HG03457 (cell line): ENCODE results near the gene ACSM6.
"Not testable (repeated sequence)": the region's sequence is repeated elsewhere in the genome, so short reads cannot be mapped to it uniquely, and the experiment has no call there.

ENCODE experiments used
- ATAC-seq: cut with Tn5 transposase; IDR thresholded peaks from one replicate; pipeline ENCODE4 v1.9.1; 2021; ENCODE audit warnings: moderate number of reproducible peaks; ENCODE audit not compliant: unreplicated experiment

ACSM6 gene

GRCh38 chr10:95214369-95214768 lies 20.3 kb downstream of the ACSM6 start:
- ATAC-seq = no peak

DNA sequence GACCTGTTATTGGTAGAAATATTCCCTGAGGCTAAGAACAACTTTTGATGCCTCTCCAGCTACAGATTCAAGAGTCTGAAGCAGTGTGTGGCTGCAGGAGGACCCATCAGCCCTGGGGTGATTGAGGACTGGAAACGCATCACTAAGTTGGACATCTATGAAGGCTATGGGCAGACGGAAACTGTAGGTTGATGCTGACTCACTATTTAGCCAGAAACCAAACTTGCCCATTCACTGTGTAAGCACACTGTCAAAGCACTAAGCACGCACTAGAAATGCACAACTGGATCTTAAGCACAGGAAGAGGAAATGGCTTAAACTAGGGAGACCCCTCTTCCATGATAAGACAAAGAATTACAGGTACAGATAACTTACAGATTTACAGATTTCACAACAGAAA lies 20.8 kb downstream of the ACSM6 start:
- no peak for ATAC-seq

DNA sequence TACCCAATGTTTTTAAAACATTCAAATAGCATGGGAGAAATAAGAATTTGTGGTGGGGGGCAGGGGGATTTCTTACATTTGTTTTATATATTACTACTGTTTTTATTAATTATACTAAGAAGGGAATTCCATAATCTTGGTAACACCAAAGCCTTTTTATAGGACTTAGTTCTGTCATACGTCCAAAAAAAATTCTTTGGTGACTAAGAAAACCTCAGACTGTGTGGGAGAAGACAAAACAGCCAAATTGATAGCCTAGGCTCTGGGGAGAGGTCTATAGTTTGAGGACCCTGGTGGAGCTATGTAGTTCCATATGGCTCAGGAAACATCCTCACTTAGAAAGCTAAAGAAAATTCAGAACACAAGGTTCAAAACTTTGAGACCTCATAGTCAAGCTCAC lies 23.4 kb downstream of the ACSM6 start:
- no peak for ATAC-seq

DNA sequence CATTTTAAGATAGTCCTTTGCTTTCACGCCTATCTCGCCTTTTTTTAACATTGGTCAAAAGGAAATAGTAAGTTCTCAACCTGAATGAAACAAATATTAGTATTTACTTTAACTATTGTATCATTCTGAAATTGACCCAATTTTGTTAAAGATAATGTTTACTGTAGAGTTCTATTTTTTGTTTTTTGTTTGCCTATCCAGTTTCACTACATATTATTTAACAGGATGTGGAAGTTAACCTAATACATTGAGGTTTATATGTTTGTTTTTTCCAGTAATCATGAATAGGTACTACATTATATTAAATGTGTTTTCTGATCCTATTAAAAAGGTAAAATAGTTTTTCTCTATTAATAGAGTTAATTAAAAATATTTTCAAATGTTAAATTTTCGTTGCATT lies 26.5 kb downstream of the ACSM6 start:
- ATAC-seq = no peak

GRCh38 chr10:95221124-95221523 lies 27.1 kb downstream of the ACSM6 start:
- no peak for ATAC-seq

DNA sequence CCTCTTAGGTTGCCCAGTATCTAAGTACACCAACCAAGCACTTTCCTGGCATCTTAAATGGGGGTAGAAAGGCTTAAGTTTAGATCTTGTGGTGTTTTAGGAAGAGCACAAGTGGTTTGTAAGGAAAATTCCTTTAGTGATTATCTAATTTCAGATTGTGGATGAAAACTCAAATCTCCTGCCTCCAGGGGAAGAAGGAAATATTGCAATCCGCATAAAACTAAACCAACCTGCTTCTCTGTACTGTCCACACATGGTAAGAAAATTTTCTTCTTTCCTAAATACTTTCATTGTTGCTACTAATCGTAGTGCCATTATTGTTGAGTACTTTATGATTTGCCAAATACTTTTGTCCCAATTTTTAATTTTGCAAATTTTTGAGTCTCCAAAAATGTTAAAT lies 31.1 kb downstream of the ACSM6 start:
- no peak for ATAC-seq

GRCh38 chr10:95228934-95229723 lies 35.1 kb downstream of the ACSM6 start:
- not testable (repeated sequence) for ATAC-seq

- ATAC-seq = no peak
These were observed 35.9 kb downstream of the ACSM6 start for GRCh38 chr10:95229724-95230627.

GRCh38 chr10:95230677-95231586 lies 36.9 kb downstream of the ACSM6 start:
- ATAC-seq = not testable (repeated sequence)

GRCh38 chr10:95233377-95234034 lies 39.5 kb downstream of the ACSM6 start:
- ATAC-seq = no peak

GRCh38 chr10:95234951-95235350 lies 40.9 kb downstream of the ACSM6 start:
- no peak for ATAC-seq

- ATAC-seq = no peak
These were observed 41.6 kb downstream of the ACSM6 start for GRCh38 chr10:95235676-95236067.

GRCh38 chr10:95236068-95236903 lies 42.2 kb downstream of the ACSM6 start:
- ATAC-seq = peak; percentile 97

- no peak for ATAC-seq
These were observed 43.5 kb downstream of the ACSM6 start for GRCh38 chr10:95237376-95238170.

GRCh38 chr10:95240096-95240495 lies 46.1 kb downstream of the ACSM6 start:
- ATAC-seq = not testable (repeated sequence)

DNA sequence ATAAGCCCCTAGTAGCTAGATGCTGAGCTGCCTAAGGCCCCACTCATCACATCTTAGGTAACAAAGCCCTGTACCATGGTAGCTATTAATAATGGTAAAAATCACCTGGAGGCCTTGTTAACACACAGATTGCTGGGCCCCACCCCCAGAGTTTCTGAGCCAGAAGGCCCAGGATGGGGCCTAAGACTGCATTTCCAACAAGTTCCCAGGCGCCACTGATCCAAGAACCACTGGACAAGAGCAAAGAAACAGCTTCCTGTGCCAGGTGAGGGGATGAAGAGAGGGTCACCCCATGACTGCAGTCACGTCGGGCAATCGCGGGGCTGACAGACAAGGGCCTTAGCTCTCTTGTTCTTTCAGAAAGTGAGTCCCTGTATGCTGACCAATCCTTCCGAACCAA lies 46.8 kb downstream of the ACSM6 start:
- no peak for ATAC-seq

DNA sequence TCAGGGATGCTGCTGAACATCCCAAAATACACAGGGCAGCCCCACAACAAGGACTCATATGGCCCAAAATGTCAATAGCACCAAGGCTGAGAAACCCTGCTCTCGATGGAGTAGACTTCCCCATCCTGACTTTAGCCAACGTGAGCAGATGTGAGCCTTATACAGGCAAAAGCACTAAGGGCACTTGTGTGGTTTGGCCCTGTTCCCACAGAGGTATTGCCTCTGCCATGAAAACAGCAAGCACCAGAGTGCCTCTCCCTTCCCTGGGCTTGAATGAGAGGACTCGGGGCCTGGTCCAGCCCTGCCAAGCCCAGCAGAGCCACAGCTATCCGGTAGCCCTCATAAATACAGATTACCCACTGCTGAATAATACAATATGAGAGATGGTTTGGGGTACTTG lies 47.5 kb downstream of the ACSM6 start:
- ATAC-seq = no peak

DNA sequence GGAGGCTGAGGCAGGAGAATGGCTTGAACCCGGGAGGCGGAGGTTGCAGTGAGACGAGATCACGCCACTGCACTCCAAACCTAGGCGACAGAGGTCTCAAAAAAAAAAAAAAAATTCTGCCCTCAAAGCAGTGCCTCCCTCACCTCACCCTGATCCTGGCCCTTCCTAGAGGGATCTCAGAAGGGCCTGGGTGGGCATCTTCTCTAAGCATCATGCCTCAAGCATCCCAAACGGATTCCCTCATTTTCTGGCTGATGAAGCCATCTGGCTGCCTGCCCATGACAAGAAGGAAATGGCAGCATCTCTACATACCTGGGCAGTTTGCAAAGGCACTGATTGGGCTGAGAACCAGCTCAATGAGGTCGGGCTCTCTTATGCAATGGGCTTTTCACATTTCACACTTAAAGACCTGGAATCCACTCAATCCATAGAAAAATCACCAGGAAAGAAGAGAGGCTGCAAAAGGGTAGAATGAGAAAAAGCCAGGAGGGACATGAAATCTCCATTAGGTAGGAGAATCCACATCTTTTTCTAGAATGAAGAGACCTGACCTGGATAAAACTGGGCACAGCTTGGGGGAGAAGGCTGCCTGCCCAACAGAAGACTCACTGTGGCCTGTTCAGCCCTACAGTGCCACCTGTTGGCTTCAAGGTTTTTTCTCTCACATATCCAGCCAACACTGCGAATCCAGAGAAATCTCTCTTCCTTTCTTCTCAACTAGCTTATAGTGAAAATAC lies 48.7 kb downstream of the ACSM6 start:
- ATAC-seq = no peak
